Left ventricle myocardium inferior (tissue), 1 donor: Measurements from ENCODE around the gene NAT16. TPM values are rescaled to one million over a fixed set of nuclear protein-coding genes. Genes with fewer than 3 reads are reported as not detected.
A peak's percentile ranks its signal among the peaks of the same experiment; 100 is the strongest.

Experiments
- DNase-seq: peaks from one replicate; pipeline ENCODE4 v3.0.0-alpha.2; 2020
- H3K27ac ChIP-seq: fragments of 200-600 bp; replicated peaks from 2 replicates; pipeline ENCODE4 v1.8.0; 2021
- H3K27me3 ChIP-seq: fragments of 200-600 bp; 2 replicates; pipeline ENCODE4 v1.8.0; 2021; ENCODE audit warnings: low read depth
- H3K36me3 ChIP-seq: fragments of 200-600 bp; 2 replicates; pipeline ENCODE4 v1.8.0; 2021
- H3K4me1 ChIP-seq: fragments of 200-600 bp; 2 replicates; pipeline ENCODE4 v1.8.0; 2021
- H3K4me3 ChIP-seq: fragments of 200-600 bp; 2 replicates; pipeline ENCODE4 v1.8.0; 2021; ENCODE audit warnings: mild to moderate bottlenecking, moderate library complexity
- H3K9me3 ChIP-seq: fragments of 200-600 bp; replicated peaks from 2 replicates; pipeline ENCODE4 v1.8.0; 2021
- CTCF ChIP-seq: fragments of 200-600 bp; IDR thresholded peaks from 2 replicates; pipeline ENCODE4 v1.8.0; 2021; ENCODE audit warnings: antibody characterized with exemption, mild to moderate bottlenecking, borderline replicate concordance
- intact Hi-C: fragments of 100-400 bp; cut with micrococcal nuclease; formaldehyde crosslinking; loops from one replicate; pipeline ENCODE4 v1.11.0; 2022
- total RNA-seq: library from RNA; stranded (reverse); fragmentation: NEBNext Ultra II Directional; extraction: Animal tissue kit (Norgen Biotek cat#: 25700); gene quantifications from one replicate; pipeline ENCODE4 v1.2.1, GENCODE V29; 2021
- donor health status: DM: no; HTN: yes; CAD: no; lungs with severe emphysema.

The NAT16 gene
- total RNA-seq, 1 donor from 2014 or later, result not detected

GRCh38 chr7:101166909-101167644 is 13.0 kb downstream of the NAT16 start:
- intact Hi-C loops, result no loop called here

GRCh38 chr7:101166648-101166908 is 13.5 kb downstream of the NAT16 start:
- H3K36me3 ChIP-seq, result no peaks in the 10 kb centered on the region
- TF ChIP-seq CTCF, result no peak
- intact Hi-C loops, result no loop called here
- H3K4me1 ChIP-seq, result peaks cover 50% of the 10 kb centered on the region
- H3K27ac ChIP-seq, result no peak overlapping the region
- peaks cover 100% of the 10 kb centered on the region for H3K27me3 ChIP-seq
- H3K4me3 ChIP-seq, result no peak overlapping the region
- no peak for DNase-seq
- no peaks in the 10 kb centered on the region for H3K9me3 ChIP-seq

More at GRCh38 chr7:101166909-101167644, 13.0 kb downstream of the NAT16 start:
- no peak for DNase-seq
- peaks cover 53% of the 10 kb centered on the region for H3K4me1 ChIP-seq
- no peaks in the 10 kb centered on the region for H3K9me3 ChIP-seq
- no peaks in the 10 kb centered on the region for H3K36me3 ChIP-seq
- peaks cover 100% of the 10 kb centered on the region for H3K27me3 ChIP-seq
- no peak overlapping the region for H3K4me3 ChIP-seq
- no peak for TF ChIP-seq CTCF
- no peak overlapping the region for H3K27ac ChIP-seq

GRCh38 chr7:101165958-101166647 is 14.0 kb downstream of the NAT16 start:
- no peak overlapping the region for H3K27ac ChIP-seq
- H3K27me3 ChIP-seq, result peaks cover 100% of the 10 kb centered on the region
- no peaks in the 10 kb centered on the region for H3K9me3 ChIP-seq
- DNase-seq, result no peak
- H3K4me1 ChIP-seq, result peaks cover 50% of the 10 kb centered on the region
- peak overlapping the region; percentile 45 for H3K4me3 ChIP-seq
- H3K36me3 ChIP-seq, result no peaks in the 10 kb centered on the region
- no peak for TF ChIP-seq CTCF
- intact Hi-C loops, result no loop called here

- Histone ChIP-seq H3K4me3 (peak within 1 kb of the TSS; percentile 55), H3K27me3 (peaks cover 100% of the 10 kb centered on the region), H3K9me3 (no peaks in the 10 kb centered on the region), H3K4me1 (peaks cover 50% of the 10 kb centered on the region), H3K36me3 (peaks cover 3% of the 10 kb centered on the region), H3K27ac (no peak within 1 kb of the TSS)
- intact Hi-C loops, result no loop called here
- TF ChIP-seq CTCF, result no peak
- peak; percentile 91 for DNase-seq
Observed at GRCh38 chr7:101165075-101165957, 14.8 kb downstream of the NAT16 start, which contains the start of gene VGF. TSS of gene VGF (minus strand) at chr7:101165569. CDS start at chr7:101164843, 726 bp downstream.

GRCh38 chr7:101164071-101164840 is 15.8 kb downstream of the NAT16 start:
- peaks cover 93% of the 10 kb centered on the region for H3K27me3 ChIP-seq
- peaks cover 41% of the 10 kb centered on the region for H3K4me1 ChIP-seq
- peak overlapping the region; percentile 55 for H3K4me3 ChIP-seq
- no peak overlapping the region for H3K27ac ChIP-seq
- TF ChIP-seq CTCF, result no peak
- H3K36me3 ChIP-seq, result peaks cover 12% of the 10 kb centered on the region
- no peaks in the 10 kb centered on the region for H3K9me3 ChIP-seq
- intact Hi-C loops, result no loop called here
- DNase-seq, result no peak
